ENCODE results near the gene GALNTL6.

Gene GALNTL6

DNA sequence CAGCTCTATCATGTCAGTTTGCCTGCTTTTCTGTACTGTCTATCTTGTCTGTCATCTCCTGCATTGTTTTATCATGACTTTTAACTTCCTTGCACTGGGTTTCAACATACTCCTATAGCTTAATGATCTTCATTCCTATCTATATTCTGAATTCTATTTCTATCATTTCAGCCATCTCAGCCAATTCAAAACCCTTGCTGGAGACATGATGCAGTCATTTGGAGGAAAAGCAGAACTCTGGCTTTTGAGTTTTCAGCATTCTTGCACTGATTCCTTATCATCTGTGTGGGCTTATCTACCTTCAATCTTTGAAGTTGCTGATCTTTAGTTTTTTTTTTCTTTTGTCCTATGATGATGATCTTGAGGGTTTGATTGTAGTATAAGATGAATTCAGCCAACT lies 861.6 kb downstream of the GALNTL6 start:
- no peaks in the 10 kb centered on the region for H3K4me1 ChIP-seq (ENCODE audit: control insufficient read depth, insufficient read depth, low read length)
- no peaks in the 10 kb centered on the region for H3K9me3 ChIP-seq (ENCODE audit: control insufficient read depth in 2 of 2, low read length in 2 of 2)
- H3K4me3 ChIP-seq (ENCODE audit: low read length in 2 of 2) = no peak overlapping the region
- H3K9ac ChIP-seq (ENCODE audit: low read length in 2 of 2) = no peak overlapping the region
- H3K36me3 ChIP-seq (ENCODE audit: control insufficient read depth in 2 of 2, insufficient read depth in 2 of 2, low read length in 2 of 2) = no peaks in the 10 kb centered on the region
- no peaks in the 10 kb centered on the region for H3K27me3 ChIP-seq (ENCODE audit: control insufficient read depth in 1 of 2, insufficient read depth in 2 of 2, low read length in 2 of 2)
- H3K27ac ChIP-seq (ENCODE audit: low read length) = no peak overlapping the region

DNA sequence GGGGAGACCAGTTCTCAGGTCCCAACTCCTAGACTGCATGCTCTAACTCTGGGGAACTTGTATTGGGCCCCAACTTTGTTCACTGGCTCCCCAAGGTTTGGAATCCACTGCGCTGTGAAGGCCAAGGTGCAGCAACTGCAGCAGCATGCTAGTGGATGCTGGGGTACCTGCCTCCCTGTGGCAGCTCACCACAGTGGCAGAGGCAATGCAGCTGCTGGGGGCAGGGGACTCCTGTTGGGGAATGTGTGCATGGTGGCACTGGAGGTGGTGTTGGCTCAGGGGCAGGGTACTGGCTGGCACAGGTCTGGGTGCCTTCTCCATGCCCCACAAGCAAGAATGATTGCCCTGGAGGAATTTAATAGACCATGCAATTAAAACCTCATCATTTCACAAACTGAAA lies 862.0 kb downstream of the GALNTL6 start:
- H3K9ac ChIP-seq (ENCODE audit: low read length in 2 of 2) = no peak overlapping the region
- no peak overlapping the region for H3K27ac ChIP-seq (ENCODE audit: low read length)
- no peaks in the 10 kb centered on the region for H3K4me1 ChIP-seq (ENCODE audit: control insufficient read depth, insufficient read depth, low read length)
- no peaks in the 10 kb centered on the region for H3K36me3 ChIP-seq (ENCODE audit: control insufficient read depth in 2 of 2, insufficient read depth in 2 of 2, low read length in 2 of 2)
- no peak overlapping the region for H3K4me3 ChIP-seq (ENCODE audit: low read length in 2 of 2)
- no peaks in the 10 kb centered on the region for H3K9me3 ChIP-seq (ENCODE audit: control insufficient read depth in 2 of 2, low read length in 2 of 2)
- H3K27me3 ChIP-seq (ENCODE audit: control insufficient read depth in 1 of 2, insufficient read depth in 2 of 2, low read length in 2 of 2) = no peaks in the 10 kb centered on the region

GRCh38 chr4:172680691-172681090 lies 867.5 kb downstream of the GALNTL6 start:
- Histone ChIP-seq H3K4me1 (ENCODE audit: control insufficient read depth, insufficient read depth, low read length) (no peaks in the 10 kb centered on the region), H3K27ac (ENCODE audit: low read length) (no peak overlapping the region), H3K36me3 (ENCODE audit: control insufficient read depth in 2 of 2, insufficient read depth in 2 of 2, low read length in 2 of 2) (no peaks in the 10 kb centered on the region), H3K9ac (ENCODE audit: low read length in 2 of 2) (no peak overlapping the region), H3K4me3 (ENCODE audit: low read length in 2 of 2) (no peak overlapping the region), H3K27me3 (ENCODE audit: control insufficient read depth in 1 of 2, insufficient read depth in 2 of 2, low read length in 2 of 2) (no peaks in the 10 kb centered on the region), H3K9me3 (ENCODE audit: control insufficient read depth in 2 of 2, low read length in 2 of 2) (no peaks in the 10 kb centered on the region)

DNA sequence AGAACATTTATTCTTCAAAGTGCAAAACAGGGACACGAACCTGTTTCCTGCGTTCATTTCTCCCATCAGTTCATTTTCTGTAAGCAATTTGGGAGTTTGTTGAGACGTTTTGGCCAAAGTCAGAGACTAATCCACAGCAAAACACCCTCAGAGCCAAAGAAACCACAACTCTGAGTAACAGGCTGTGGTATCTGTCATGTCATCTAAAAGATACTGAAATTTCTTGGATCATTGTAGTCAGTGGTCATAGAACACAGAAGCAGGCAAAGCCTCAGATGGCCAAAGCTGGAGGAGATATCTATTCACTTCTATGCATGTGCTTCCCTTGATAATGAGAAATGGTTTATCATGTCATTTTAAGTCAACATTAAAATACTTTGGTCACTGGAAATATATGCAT lies 869.8 kb downstream of the GALNTL6 start:
- Histone ChIP-seq H3K9ac (ENCODE audit: low read length in 2 of 2) (no peak overlapping the region), H3K27me3 (ENCODE audit: control insufficient read depth in 1 of 2, insufficient read depth in 2 of 2, low read length in 2 of 2) (no peaks in the 10 kb centered on the region), H3K36me3 (ENCODE audit: control insufficient read depth in 2 of 2, insufficient read depth in 2 of 2, low read length in 2 of 2) (no peaks in the 10 kb centered on the region), H3K4me3 (ENCODE audit: low read length in 2 of 2) (no peak overlapping the region), H3K9me3 (ENCODE audit: control insufficient read depth in 2 of 2, low read length in 2 of 2) (no peaks in the 10 kb centered on the region), H3K4me1 (ENCODE audit: control insufficient read depth, insufficient read depth, low read length) (no peaks in the 10 kb centered on the region), H3K27ac (ENCODE audit: low read length) (no peak overlapping the region)

- Histone ChIP-seq H3K4me1 (ENCODE audit: control insufficient read depth, insufficient read depth, low read length) (no peaks in the 10 kb centered on the region), H3K36me3 (ENCODE audit: control insufficient read depth in 2 of 2, insufficient read depth in 2 of 2, low read length in 2 of 2) (no peaks in the 10 kb centered on the region), H3K4me3 (ENCODE audit: low read length in 2 of 2) (no peak overlapping the region), H3K9ac (ENCODE audit: low read length in 2 of 2) (no peak overlapping the region), H3K27me3 (ENCODE audit: control insufficient read depth in 1 of 2, insufficient read depth in 2 of 2, low read length in 2 of 2) (no peaks in the 10 kb centered on the region), H3K27ac (ENCODE audit: low read length) (no peak overlapping the region), H3K9me3 (ENCODE audit: control insufficient read depth in 2 of 2, low read length in 2 of 2) (no peaks in the 10 kb centered on the region)
Observed at GRCh38 chr4:172686021-172686420, 872.8 kb downstream of the GALNTL6 start.

DNA sequence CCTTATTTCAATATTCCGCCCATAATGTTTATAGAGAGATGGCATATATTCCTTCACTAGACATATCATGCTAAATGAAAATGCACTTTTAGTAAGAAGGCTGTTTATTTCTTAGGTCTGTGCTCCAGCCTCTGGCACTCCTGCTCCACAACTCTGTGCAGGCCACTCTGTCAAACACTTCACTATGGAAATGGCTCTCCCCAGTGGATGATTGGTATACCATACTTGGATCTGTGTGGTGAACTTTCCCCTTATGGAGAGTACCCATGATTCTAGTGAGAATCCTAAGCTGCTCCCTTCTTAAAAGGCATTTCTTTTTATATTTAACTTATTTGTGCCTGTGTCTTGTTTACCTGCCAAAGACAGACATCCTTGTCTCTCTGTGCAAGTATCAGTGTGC lies 875.3 kb downstream of the GALNTL6 start:
- Histone ChIP-seq H3K4me3 (ENCODE audit: low read length in 2 of 2) (no peak overlapping the region), H3K27me3 (ENCODE audit: control insufficient read depth in 1 of 2, insufficient read depth in 2 of 2, low read length in 2 of 2) (no peaks in the 10 kb centered on the region), H3K27ac (ENCODE audit: low read length) (no peak overlapping the region), H3K9me3 (ENCODE audit: control insufficient read depth in 2 of 2, low read length in 2 of 2) (peaks cover 0 to 3% of the 10 kb centered on the region in 2 donors), H3K9ac (ENCODE audit: low read length in 2 of 2) (no peak overlapping the region), H3K36me3 (ENCODE audit: control insufficient read depth in 2 of 2, insufficient read depth in 2 of 2, low read length in 2 of 2) (no peaks in the 10 kb centered on the region), H3K4me1 (ENCODE audit: control insufficient read depth, insufficient read depth, low read length) (no peaks in the 10 kb centered on the region)

DNA sequence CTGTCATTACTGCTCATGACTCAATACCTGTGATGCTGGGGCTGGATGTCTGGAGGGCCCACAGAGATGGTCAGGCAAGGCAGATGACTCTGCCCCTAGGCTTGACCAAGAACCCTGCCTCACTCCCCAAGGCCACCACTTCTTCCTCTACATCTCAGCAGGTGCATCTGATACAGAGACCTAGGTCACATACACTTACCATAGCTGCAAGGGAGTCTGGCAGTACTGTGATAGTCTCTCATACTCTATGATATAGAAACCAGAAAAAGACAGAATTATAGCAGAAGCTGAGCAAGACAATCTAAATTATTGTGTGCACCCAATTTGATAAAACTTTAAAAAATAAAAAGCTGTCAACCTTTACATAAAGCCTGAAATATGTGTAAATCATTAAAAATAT lies 878.3 kb downstream of the GALNTL6 start:
- no peaks in the 10 kb centered on the region for H3K36me3 ChIP-seq (ENCODE audit: control insufficient read depth in 2 of 2, insufficient read depth in 2 of 2, low read length in 2 of 2)
- no peak overlapping the region for H3K27ac ChIP-seq (ENCODE audit: low read length)
- peaks cover 0 to 3% of the 10 kb centered on the region in 2 donors for H3K9me3 ChIP-seq (ENCODE audit: control insufficient read depth in 2 of 2, low read length in 2 of 2)
- no peak overlapping the region for H3K9ac ChIP-seq (ENCODE audit: low read length in 2 of 2)
- H3K4me1 ChIP-seq (ENCODE audit: control insufficient read depth, insufficient read depth, low read length) = no peaks in the 10 kb centered on the region
- H3K4me3 ChIP-seq (ENCODE audit: low read length in 2 of 2) = no peak overlapping the region
- H3K27me3 ChIP-seq (ENCODE audit: control insufficient read depth in 1 of 2, insufficient read depth in 2 of 2, low read length in 2 of 2) = no peaks in the 10 kb centered on the region

- Histone ChIP-seq H3K27ac (ENCODE audit: low read length) (no peak overlapping the region), H3K36me3 (ENCODE audit: control insufficient read depth in 2 of 2, insufficient read depth in 2 of 2, low read length in 2 of 2) (no peaks in the 10 kb centered on the region), H3K4me1 (ENCODE audit: control insufficient read depth, insufficient read depth, low read length) (no peaks in the 10 kb centered on the region), H3K4me3 (ENCODE audit: low read length in 2 of 2) (no peak overlapping the region), H3K27me3 (ENCODE audit: control insufficient read depth in 1 of 2, insufficient read depth in 2 of 2, low read length in 2 of 2) (no peaks in the 10 kb centered on the region), H3K9me3 (ENCODE audit: control insufficient read depth in 2 of 2, low read length in 2 of 2) (peaks cover 0 to 3% of the 10 kb centered on the region in 2 donors), H3K9ac (ENCODE audit: low read length in 2 of 2) (no peak overlapping the region)
Observed at GRCh38 chr4:172692701-172693100, 879.5 kb downstream of the GALNTL6 start.

DNA sequence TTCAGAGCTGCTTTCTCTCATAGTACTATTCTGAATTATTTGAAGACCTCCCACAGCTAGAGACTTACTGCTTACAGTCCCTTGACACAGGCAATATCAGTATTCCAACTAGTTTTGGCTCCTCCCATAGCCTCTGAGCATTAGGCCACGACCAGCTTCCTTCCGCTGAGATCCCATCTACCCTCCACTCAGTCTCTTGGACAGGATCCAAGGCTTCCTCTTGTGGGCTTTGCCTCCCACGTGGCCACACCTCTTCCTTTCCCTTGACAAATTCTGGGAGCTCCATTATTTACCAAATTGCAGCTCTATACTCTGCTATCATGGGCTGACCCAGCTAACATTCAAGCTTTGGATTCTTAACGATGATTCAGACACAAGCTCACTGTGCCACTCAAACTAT lies 885.1 kb downstream of the GALNTL6 start:
- H3K27ac ChIP-seq (ENCODE audit: low read length) = no peak overlapping the region
- H3K4me3 ChIP-seq (ENCODE audit: low read length in 2 of 2) = no peak overlapping the region
- no peaks in the 10 kb centered on the region for H3K4me1 ChIP-seq (ENCODE audit: control insufficient read depth, insufficient read depth, low read length)
- no peaks in the 10 kb centered on the region for H3K27me3 ChIP-seq (ENCODE audit: control insufficient read depth in 1 of 2, insufficient read depth in 2 of 2, low read length in 2 of 2)
- no peaks in the 10 kb centered on the region for H3K36me3 ChIP-seq (ENCODE audit: control insufficient read depth in 2 of 2, insufficient read depth in 2 of 2, low read length in 2 of 2)
- no peak overlapping the region for H3K9ac ChIP-seq (ENCODE audit: low read length in 2 of 2)
- H3K9me3 ChIP-seq (ENCODE audit: control insufficient read depth in 2 of 2, low read length in 2 of 2) = no peaks in the 10 kb centered on the region

- Histone ChIP-seq H3K36me3 (ENCODE audit: control insufficient read depth in 2 of 2, insufficient read depth in 2 of 2, low read length in 2 of 2) (no peaks in the 10 kb centered on the region), H3K9ac (ENCODE audit: low read length in 2 of 2) (no peak overlapping the region), H3K4me3 (ENCODE audit: low read length in 2 of 2) (no peak overlapping the region), H3K27me3 (ENCODE audit: control insufficient read depth in 1 of 2, insufficient read depth in 2 of 2, low read length in 2 of 2) (no peaks in the 10 kb centered on the region), H3K9me3 (ENCODE audit: control insufficient read depth in 2 of 2, low read length in 2 of 2) (peaks cover 0 to 4% of the 10 kb centered on the region in 2 donors), H3K27ac (ENCODE audit: low read length) (no peak overlapping the region), H3K4me1 (ENCODE audit: control insufficient read depth, insufficient read depth, low read length) (no peaks in the 10 kb centered on the region)
Observed at GRCh38 chr4:172705565-172705964, 892.4 kb downstream of the GALNTL6 start.

DNA sequence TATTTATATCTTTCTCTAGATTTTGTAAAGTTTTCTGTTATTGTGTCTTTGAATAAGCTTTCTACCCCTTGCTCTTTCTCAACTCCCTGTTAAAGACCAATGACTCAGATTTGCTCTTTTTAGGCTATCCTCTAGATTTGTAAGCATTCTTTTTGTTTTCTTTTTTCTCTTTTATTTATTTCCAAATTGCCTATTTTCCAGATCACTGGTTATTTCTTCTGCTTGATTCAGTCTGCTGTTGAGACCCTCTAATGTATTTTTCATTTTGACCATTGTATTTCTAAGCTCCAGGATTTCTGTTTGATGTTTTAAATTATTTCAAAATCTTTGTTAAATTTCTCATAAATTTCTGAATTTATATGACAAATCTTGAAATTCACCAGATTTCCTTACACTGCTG lies 892.8 kb downstream of the GALNTL6 start:
- H3K4me3 ChIP-seq (ENCODE audit: low read length in 2 of 2) = no peak overlapping the region
- H3K4me1 ChIP-seq (ENCODE audit: control insufficient read depth, insufficient read depth, low read length) = no peaks in the 10 kb centered on the region
- peaks cover 0 to 4% of the 10 kb centered on the region in 2 donors for H3K9me3 ChIP-seq (ENCODE audit: control insufficient read depth in 2 of 2, low read length in 2 of 2)
- no peak overlapping the region for H3K9ac ChIP-seq (ENCODE audit: low read length in 2 of 2)
- H3K27me3 ChIP-seq (ENCODE audit: control insufficient read depth in 1 of 2, insufficient read depth in 2 of 2, low read length in 2 of 2) = no peaks in the 10 kb centered on the region
- H3K27ac ChIP-seq (ENCODE audit: low read length) = no peak overlapping the region
- no peaks in the 10 kb centered on the region for H3K36me3 ChIP-seq (ENCODE audit: control insufficient read depth in 2 of 2, insufficient read depth in 2 of 2, low read length in 2 of 2)
